Measurements from ENCODE around the gene CASP8.

CASP8 gene

DNA sequence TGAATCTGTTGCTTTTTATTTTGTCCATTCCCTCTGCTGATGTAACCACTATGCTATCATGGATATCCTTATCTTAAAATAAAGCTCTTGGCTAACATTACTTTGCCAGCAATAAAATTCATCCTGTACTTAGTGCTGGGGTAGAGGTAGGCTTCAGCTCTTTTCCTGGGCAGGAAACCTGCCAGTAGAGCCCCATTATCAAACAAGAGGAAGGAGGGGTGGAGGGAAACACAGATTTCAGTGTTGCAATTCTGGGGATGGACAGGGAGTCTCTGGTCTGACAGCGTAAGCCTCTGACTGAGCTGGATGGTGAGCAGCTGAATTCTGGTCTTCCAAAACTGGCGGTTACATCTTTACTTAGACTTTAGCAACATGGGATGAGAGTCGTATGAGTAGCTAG is 47.5 kb downstream of the CASP8 start:
- no peak for TF ChIP-seq CTCF (IDR thresholded peaks at IDR 0.05; ENCODE audit: control insufficient read depth, extremely low read depth, insufficient read depth)
- no peak overlapping the region for H3K4me3 ChIP-seq (ENCODE audit: low read depth, low read length)
- no peak for DNase-seq (ENCODE audit: low read depth)

DNA sequence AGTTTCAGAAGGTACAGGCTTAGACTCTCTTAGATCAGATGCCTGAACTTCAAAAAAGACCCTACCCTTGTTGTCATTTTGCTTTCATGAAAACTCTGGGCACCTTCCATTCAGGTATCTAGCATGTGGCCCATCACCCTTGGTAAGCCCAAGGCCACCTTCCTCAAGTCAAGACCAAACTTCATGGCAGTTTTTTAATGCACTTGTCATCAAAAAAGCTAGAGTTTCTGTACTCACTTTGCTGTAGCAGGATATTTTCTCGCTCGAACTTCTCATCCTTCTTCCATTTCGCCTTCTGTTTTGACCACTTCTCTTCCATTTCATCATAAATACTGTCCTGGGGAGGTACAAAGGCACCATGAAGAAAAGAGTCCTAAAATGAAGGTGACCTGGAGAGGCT is 48.6 kb downstream of the CASP8 start:
- TF ChIP-seq CTCF (IDR thresholded peaks at IDR 0.05; ENCODE audit: control insufficient read depth, extremely low read depth, insufficient read depth): no peak
- no peak for DNase-seq (ENCODE audit: low read depth)
- no peak overlapping the region for H3K4me3 ChIP-seq (ENCODE audit: low read depth, low read length)

- H3K4me3 ChIP-seq (ENCODE audit: low read depth, low read length): no peak overlapping the region
- no peak for TF ChIP-seq CTCF (IDR thresholded peaks at IDR 0.05; ENCODE audit: control insufficient read depth, extremely low read depth, insufficient read depth)
- no peak for DNase-seq (ENCODE audit: low read depth)
These were observed 53.0 kb downstream of the CASP8 start for GRCh38 chr2:201313362-201313761.

DNA sequence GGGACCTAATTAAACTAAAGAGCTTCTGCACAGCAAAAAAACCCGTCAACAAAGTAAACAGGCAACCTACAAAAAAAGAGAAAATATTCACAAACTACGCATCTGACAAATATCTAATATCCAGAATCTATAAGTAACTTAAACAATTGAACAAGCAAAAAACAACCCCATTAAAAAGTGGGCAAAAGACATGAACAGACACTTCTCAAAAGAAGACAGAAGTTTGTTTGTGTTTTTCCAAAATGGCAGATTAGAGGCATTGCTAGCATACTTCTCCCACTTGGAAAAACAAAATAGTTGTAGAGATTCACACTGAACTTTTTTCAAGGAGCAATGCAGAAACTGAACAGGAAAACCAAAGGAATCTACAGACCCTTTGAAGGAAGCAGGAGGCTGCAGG is 59.2 kb downstream of the CASP8 start:
- DNase-seq (ENCODE audit: low read depth): no peak
- no peak for TF ChIP-seq CTCF (IDR thresholded peaks at IDR 0.05; ENCODE audit: control insufficient read depth, extremely low read depth, insufficient read depth)

DNA sequence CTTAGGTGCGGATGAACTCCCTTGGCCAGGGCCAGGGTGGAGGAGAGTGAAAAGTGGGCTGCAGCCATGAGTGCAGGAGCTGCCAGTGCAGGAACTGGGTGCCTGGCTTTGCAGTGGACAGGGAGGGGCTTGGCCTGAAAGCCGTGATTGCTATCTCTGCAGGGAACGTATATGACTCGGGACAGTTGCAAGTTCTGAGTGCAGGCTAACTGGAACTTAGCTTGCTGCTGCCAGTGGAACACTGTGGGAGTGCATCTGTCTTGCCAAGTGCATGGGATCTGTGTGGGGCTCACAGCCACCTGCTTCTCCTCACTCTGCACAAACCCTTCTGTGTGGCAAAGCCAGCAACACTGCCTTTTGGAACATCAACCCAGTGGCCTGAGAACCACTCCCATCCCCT is 59.9 kb downstream of the CASP8 start:
- no peak for TF ChIP-seq CTCF (IDR thresholded peaks at IDR 0.05; ENCODE audit: control insufficient read depth, extremely low read depth, insufficient read depth)
- no peak for DNase-seq (ENCODE audit: low read depth)

More for the DNA sequence above, 59.2 kb downstream of the CASP8 start:
- no peak overlapping the region for H3K4me3 ChIP-seq (ENCODE audit: low read depth, low read length)

GRCh38 chr2:201320701-201321100 is 60.4 kb downstream of the CASP8 start:
- TF ChIP-seq CTCF (IDR thresholded peaks at IDR 0.05; ENCODE audit: control insufficient read depth, extremely low read depth, insufficient read depth): no peak
- no peak for DNase-seq (ENCODE audit: low read depth)
- H3K4me3 ChIP-seq (ENCODE audit: low read depth, low read length): no peak overlapping the region

More for the DNA sequence above, 59.9 kb downstream of the CASP8 start:
- no peak overlapping the region for H3K4me3 ChIP-seq (ENCODE audit: low read depth, low read length)

GRCh38 chr2:201322772-201323171 is 62.4 kb downstream of the CASP8 start:
- DNase-seq (ENCODE audit: low read depth): no peak
- no peak overlapping the region for H3K4me3 ChIP-seq (ENCODE audit: low read depth, low read length)
- TF ChIP-seq CTCF (IDR thresholded peaks at IDR 0.05; ENCODE audit: control insufficient read depth, extremely low read depth, insufficient read depth): no peak

All from LNCaP clone FGC (cell line).